Endothelial cell (in vitro differentiated cells): ENCODE data around the gene FAM118A. TPM values are rescaled to one million over a fixed set of nuclear protein-coding genes. Genes with fewer than 3 reads are reported as not detected.
"Not testable (repeated sequence)": the region's sequence is repeated elsewhere in the genome, so short reads cannot be mapped to it uniquely, and the experiment has no call there.

ENCODE experiments used
- DNase-seq: peaks from one replicate; pipeline ENCODE4 v3.0.0; 2021; ENCODE audit warnings: low spot score
- H3K27ac Mint-ChIP-seq: one replicate; pipeline ENCODE4 v1.8.0; 2021; ENCODE audit warnings: mixed read lengths, inconsistent platforms; ENCODE audit not compliant: unreplicated experiment
- H3K27me3 Mint-ChIP-seq: one replicate; pipeline ENCODE4 v1.8.0; 2021; ENCODE audit warnings: mild to moderate bottlenecking, moderate library complexity, mixed read lengths, inconsistent platforms; ENCODE audit not compliant: unreplicated experiment
- H3K36me3 Mint-ChIP-seq: one replicate; pipeline ENCODE4 v1.8.0; 2021; ENCODE audit warnings: mild to moderate bottlenecking, low read depth, mixed read lengths, inconsistent platforms; ENCODE audit not compliant: unreplicated experiment
- H3K4me1 Mint-ChIP-seq: one replicate; pipeline ENCODE4 v1.8.0; 2021; ENCODE audit warnings: mild to moderate bottlenecking, mixed read lengths, inconsistent platforms; ENCODE audit not compliant: unreplicated experiment
- H3K4me3 Mint-ChIP-seq: one replicate; pipeline ENCODE4 v1.8.0; 2021; ENCODE audit warnings: mild to moderate bottlenecking, mixed read lengths, inconsistent platforms; ENCODE audit not compliant: unreplicated experiment
- H3K9me3 Mint-ChIP-seq: one replicate; pipeline ENCODE4 v1.8.0; 2021; ENCODE audit warnings: mixed read lengths, inconsistent platforms; ENCODE audit not compliant: unreplicated experiment
- CTCF ChIP-seq: fragments of 200-600 bp; sonication (generic); IDR thresholded peaks from one replicate; pipeline ENCODE4 v1.5.0; 2021; ENCODE audit warnings: antibody characterized with exemption; ENCODE audit not compliant: unreplicated experiment
- total RNA-seq: library from RNA; stranded (reverse); fragmentation: NEBNext Ultra II Directional; extraction: Animal tissue kit (Norgen Biotek cat#: 25700); gene quantifications from one replicate; pipeline ENCODE4 v1.2.1, GENCODE V29; 2021; ENCODE audit not compliant: unreplicated experiment

Gene FAM118A
- total RNA-seq, 1 donor from 2014 or later, result 26.6 TPM

- peaks cover 3% of the 10 kb centered on the region for H3K4me1 Mint-ChIP-seq
- no peak overlapping the region for H3K4me3 Mint-ChIP-seq
- TF ChIP-seq CTCF, result no peak
- peaks cover 4% of the 10 kb centered on the region for H3K36me3 Mint-ChIP-seq
- H3K27me3 Mint-ChIP-seq, result peaks cover 10% of the 10 kb centered on the region
- H3K27ac Mint-ChIP-seq, result no peak overlapping the region
- no peaks in the 10 kb centered on the region for H3K9me3 Mint-ChIP-seq
- no peak for DNase-seq
These were observed 33.1 kb upstream of the FAM118A start for GRCh38 chr22:45276507-45277105.

- H3K9me3 Mint-ChIP-seq, H3K36me3 Mint-ChIP-seq, H3K4me1 Mint-ChIP-seq, DNase-seq, H3K27ac Mint-ChIP-seq, H3K4me3 Mint-ChIP-seq: not testable (repeated sequence)
- peaks cover 10% of the 10 kb centered on the region for H3K27me3 Mint-ChIP-seq
These were observed 32.0 kb upstream of the FAM118A start for GRCh38 chr22:45277720-45278119.

- no peaks in the 10 kb centered on the region for H3K9me3 Mint-ChIP-seq
- H3K27ac Mint-ChIP-seq, result no peak overlapping the region
- peaks cover 3% of the 10 kb centered on the region for H3K4me1 Mint-ChIP-seq
- no peak for DNase-seq
- H3K27me3 Mint-ChIP-seq, result peaks cover 10% of the 10 kb centered on the region
- no peak for TF ChIP-seq CTCF
- H3K36me3 Mint-ChIP-seq, result peaks cover 4% of the 10 kb centered on the region
- no peak overlapping the region for H3K4me3 Mint-ChIP-seq
These were observed 31.6 kb upstream of the FAM118A start for GRCh38 chr22:45278125-45278524.

- Mint-ChIP-seq H3K36me3 (no peaks in the 10 kb centered on the region), H3K27me3 (peaks cover 17% of the 10 kb centered on the region), H3K27ac (no peak overlapping the region), H3K4me3 (no peak overlapping the region), H3K4me1 (peaks cover 3% of the 10 kb centered on the region), H3K9me3 (no peaks in the 10 kb centered on the region)
- TF ChIP-seq CTCF, result no peak
- no peak for DNase-seq
These were observed 29.1 kb upstream of the FAM118A start for GRCh38 chr22:45280587-45280980.

GRCh38 chr22:45281010-45281409, 28.7 kb upstream of the FAM118A start:
- Mint-ChIP-seq H3K36me3 (no peaks in the 10 kb centered on the region), H3K27ac (no peak overlapping the region), H3K4me3 (no peak overlapping the region), H3K4me1 (peaks cover 3% of the 10 kb centered on the region), H3K9me3 (no peaks in the 10 kb centered on the region), H3K27me3 (peaks cover 17% of the 10 kb centered on the region)
- no peak for TF ChIP-seq CTCF
- DNase-seq, result no peak
